GM12891 (cell line): ENCODE measurements around the gene NMD3.

Experiments used
- PAX5 ChIP-seq: IDR thresholded peaks from 2 replicates; pipeline ENCODE4 v1.6.1; 2011; ENCODE audit warnings: low read length, moderate library complexity, mild to moderate bottlenecking; ENCODE audit not compliant: insufficient read depth, severe bottlenecking
- POLR2A ChIP-seq: IDR thresholded peaks from 2 replicates; pipeline ENCODE4 v1.6.1; 2011; ENCODE audit warnings: low read depth, low read length, control low read depth
- POLR2AphosphoS5 ChIP-seq: IDR thresholded peaks from 2 replicates; pipeline ENCODE4 v1.6.1; 2011; ENCODE audit warnings: low read depth, low read length, control low read depth
- POU2F2 ChIP-seq: IDR thresholded peaks from 2 replicates; pipeline ENCODE4 v1.6.1; 2011; ENCODE audit warnings: low read depth, mild to moderate bottlenecking, control low read depth, low read length, moderate library complexity
- SPI1 ChIP-seq: IDR thresholded peaks from 2 replicates; pipeline ENCODE4 v1.6.1; 2011; ENCODE audit warnings: low read depth, low read length, control low read depth
- TAF1 ChIP-seq: IDR thresholded peaks from 2 replicates; pipeline ENCODE4 v1.6.1; 2011; ENCODE audit warnings: low read depth, low read length, control low read depth

- TF ChIP-seq POLR2AphosphoS5 (no peak), SPI1 (no peak), POLR2A (no peak), PAX5 (no peak), TAF1 (no peak), POU2F2 (no peak)
Observed at GRCh38 chr3:161187046-161187445, 34.1 kb upstream of the NMD3 start.
